Measurements from ENCODE around the gene AP4E1.
A peak's percentile ranks its signal among the peaks of the same experiment; 100 is the strongest.
"Not testable (repeated sequence)": the region's sequence is repeated elsewhere in the genome, so short reads cannot be mapped to it uniquely, and the experiment has no call there.

AP4E1 gene

GRCh38 chr15:50889589-50889988 lies 18.9 kb upstream of the AP4E1 start:
- no peak for DNase-seq (ENCODE audit: low read depth)

- no peak for DNase-seq (ENCODE audit: low read depth)
These were observed 17.7 kb upstream of the AP4E1 start for GRCh38 chr15:50890751-50891150.

- no peak for DNase-seq (ENCODE audit: low read depth)
These were observed 17.3 kb upstream of the AP4E1 start for GRCh38 chr15:50891159-50891558.

- no peak for DNase-seq (ENCODE audit: low read depth)
These were observed 14.5 kb upstream of the AP4E1 start for GRCh38 chr15:50893976-50894375.

- DNase-seq (ENCODE audit: low read depth): not testable (repeated sequence)
These were observed 7.1 kb upstream of the AP4E1 start for GRCh38 chr15:50901390-50901789.

GRCh38 chr15:50904211-50904610 lies 4.3 kb upstream of the AP4E1 start:
- no peak for DNase-seq (ENCODE audit: low read depth)

GRCh38 chr15:50905055-50905454 lies 3.4 kb upstream of the AP4E1 start:
- no peak for DNase-seq (ENCODE audit: low read depth)

DNA sequence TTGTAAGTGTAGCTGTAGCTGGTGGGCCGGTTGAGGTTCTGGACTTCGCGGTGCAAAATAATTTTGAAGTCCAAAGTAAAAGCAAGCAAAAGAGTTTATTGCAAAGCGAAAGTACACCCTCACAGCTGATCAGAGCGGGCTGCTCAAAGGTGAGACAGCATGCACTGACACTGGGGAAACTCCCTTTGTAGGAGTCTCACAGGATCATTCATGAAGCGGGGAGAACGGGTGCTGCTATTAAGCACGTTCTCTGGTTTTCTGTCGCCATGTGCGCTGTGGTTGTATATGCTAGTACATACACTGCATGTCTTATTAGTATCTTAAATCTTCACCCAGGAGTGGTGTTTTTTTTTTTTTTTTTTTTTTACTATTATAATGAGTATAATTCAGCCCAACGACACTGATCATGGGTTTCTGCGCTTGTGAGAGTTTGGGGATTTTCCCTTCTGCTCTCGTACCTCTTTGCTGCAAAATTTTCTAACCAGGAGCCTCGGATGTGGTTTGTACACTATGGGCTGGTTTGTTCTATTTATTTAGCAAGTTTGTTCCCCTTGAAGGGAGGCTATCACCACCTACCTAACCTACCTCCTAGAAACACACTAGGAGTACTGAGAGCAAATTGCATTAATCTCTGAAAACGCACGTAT lies 1.4 kb upstream of the AP4E1 start:
- peak; percentile 49 for DNase-seq (ENCODE audit: low read depth)

DNA sequence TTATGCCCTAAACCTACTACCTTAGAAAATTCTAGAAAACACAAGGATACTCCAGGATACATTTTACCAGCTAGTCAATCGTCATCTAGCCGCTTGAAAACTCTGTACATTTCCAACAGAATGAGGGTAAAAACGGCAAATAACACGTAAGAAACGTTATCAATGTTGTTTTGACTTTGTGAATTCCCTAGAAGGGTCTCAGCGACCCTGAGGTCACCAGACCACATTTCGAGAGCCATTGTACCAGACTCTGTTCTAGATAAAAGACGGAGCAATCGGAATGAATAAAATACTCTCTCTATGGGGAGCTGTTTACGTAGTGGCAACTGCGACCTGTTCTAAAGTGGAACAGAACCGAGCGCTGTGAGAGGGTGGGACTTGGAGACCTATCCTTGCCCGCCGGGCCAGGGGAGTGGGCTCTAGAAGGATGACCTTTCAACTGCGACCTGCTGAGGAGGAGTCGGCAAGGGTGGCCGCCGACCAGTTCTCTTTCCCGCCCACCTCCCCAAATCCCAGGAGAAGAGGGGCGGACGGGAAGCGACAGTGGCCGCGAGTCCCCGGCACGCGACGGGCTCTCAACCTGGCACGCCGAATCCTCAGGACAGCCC lies 778 bp upstream of the AP4E1 start:
- DNase-seq (ENCODE audit: low read depth): no peak

DNA sequence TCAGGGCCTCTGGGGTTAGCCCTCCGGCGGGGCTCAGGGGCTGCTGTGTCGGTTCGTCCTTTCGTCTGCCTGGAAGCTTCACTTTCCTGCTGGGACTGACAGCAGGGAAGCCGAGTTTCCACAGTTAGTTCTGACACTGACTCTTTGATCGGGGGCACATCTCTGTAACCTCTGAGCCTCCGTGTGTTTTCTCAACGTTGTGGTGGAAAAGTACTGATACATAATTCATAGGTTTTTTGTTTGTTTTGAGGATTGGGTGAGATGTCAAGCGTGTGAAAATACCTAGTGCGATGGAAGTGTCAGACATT lies 481 bp downstream of the AP4E1 start:
- no peak for DNase-seq (ENCODE audit: low read depth)

DNA sequence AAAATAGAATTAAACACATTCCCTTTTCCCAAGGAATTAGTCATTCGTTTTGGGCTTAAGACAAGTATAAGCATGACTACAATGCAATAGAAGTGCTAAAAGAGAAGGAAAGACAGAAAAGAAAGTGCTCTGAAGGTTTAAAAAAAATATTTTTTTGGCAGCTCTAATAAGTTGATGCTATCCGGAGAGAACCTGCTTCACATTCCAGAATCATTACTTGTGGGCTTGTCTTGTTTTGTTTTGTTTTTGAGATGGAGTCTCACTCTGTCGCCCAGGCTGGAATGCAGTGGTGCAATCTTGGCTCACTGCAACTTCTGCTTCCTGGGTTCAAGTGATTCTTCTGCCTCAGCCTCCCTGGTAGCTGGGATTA lies 1.9 kb downstream of the AP4E1 start:
- not testable (repeated sequence) for DNase-seq (ENCODE audit: low read depth)

DNA sequence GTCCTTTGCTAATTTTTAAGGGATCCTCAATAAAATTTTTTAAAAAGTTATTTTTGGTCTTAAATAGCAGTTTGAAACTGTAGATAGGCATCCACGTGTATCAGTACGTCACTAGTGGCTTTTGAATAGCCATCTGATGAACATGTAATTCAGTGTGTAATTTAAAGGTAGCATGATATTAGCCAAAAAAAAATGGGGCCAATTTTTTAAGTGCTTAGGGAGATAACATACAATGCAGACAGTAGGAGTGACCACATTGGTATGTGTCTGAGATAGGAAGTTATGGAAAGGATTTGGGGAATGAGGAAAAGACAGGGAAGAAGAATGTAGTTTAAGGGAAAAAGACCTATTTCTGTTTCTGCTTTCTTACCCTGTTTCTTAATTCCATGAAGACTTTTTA lies 2.5 kb downstream of the AP4E1 start:
- no peak for DNase-seq (ENCODE audit: low read depth)

DNA sequence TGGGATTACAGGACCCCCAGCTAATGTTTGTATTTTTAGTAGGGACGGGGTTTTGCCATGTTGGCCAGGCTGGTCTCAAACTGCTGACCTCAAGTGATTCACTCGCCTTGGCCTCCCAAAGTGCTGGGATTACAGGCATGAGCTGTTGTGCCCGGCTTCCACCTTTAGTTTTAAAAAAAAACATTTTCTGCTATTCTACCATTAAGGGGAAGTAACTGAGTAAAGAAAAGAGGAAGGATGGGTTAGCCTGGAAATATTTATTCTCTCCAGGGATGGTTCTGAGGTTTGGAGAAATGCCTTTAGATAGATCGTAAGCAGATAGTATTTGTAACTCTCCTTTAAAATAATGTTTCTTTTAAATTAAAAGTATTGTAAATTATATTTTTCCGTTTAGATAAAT lies 3.1 kb downstream of the AP4E1 start:
- no peak for DNase-seq (ENCODE audit: low read depth)

DNA sequence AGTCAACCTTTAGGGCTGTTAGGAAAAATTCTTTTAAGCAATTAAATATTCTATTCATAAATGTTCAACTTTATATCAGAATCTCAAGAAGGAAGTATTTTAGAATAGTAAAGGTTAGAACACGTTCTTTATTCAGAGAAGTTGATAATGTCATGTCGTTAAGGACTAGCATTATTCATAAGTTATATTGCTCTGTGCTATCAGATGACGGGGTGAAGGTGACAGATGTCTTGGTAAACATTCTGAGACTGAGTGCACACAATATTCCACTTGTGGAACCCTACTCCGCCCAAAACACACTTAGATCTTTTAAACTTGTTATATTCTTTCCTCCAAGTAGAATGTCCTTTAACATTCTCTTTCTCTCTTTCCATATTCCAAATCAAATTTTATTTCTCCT lies 7.9 kb downstream of the AP4E1 start:
- DNase-seq (ENCODE audit: low read depth): no peak

- not testable (repeated sequence) for DNase-seq (ENCODE audit: low read depth)
These were observed 10.9 kb downstream of the AP4E1 start for GRCh38 chr15:50919359-50919758.

- DNase-seq (ENCODE audit: low read depth): no peak
These were observed 16.8 kb downstream of the AP4E1 start for GRCh38 chr15:50925281-50925680.

DNA sequence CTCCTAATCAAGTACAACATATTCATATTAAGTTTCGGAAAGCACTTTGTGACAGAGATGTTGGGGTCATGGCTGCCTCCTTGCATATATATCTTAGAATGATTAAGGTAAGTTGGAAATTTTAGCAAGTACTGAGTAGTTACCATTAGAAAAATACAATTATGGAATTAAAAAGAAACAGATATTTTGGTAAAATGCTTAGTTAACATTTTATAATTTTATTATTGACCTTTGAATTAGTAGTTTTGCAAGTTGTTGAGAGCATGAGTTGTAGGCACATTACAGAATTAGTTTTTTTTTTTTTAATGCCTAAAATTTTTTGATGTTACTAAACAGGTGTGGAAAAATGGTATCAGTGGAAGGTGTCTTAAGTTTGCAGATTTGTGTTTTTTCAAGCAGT lies 20.6 kb downstream of the AP4E1 start:
- DNase-seq (ENCODE audit: low read depth): no peak

GRCh38 chr15:50930792-50931191 lies 22.3 kb downstream of the AP4E1 start:
- DNase-seq (ENCODE audit: low read depth): no peak

DNA sequence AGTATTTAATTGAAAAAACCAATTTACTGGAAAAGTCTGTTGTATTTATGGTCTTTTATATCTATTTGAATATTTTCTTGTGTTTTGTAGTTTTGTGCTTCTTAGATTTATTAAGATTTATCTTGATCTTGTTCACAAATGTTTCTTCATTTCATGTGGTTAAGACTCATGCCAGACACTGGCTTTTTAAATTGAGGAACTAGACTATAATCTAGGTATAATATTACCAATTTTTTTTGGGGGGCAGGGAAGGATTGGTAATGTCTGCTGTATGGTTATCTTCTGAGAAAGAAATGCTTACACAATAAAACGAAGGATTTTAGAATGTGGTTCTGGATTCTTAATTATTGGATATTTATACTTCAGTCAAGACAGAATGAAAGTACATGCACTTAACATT lies 24.9 kb downstream of the AP4E1 start:
- no peak for DNase-seq (ENCODE audit: low read depth)

- DNase-seq (ENCODE audit: low read depth): no peak
These were observed 30.0 kb downstream of the AP4E1 start for GRCh38 chr15:50938525-50938924.

DNA sequence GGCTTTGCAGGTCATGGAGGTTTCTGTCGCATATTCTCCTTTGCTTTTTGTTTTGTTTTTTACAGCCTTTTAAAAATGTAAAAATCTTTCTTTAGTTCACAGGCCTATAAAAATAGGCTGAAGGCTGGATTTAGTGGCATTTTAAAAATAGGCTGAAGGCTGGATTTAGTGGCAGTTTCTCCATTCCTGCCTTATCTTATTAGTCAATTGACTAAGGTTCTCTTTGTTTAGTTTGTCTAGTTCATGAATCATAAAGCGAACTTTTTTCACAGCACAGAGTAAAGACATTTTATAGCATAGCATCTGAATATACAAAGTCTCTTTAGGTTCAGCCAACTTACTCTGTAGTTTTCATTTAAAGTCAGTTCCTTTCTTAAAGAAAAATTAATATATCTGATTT lies 31.4 kb downstream of the AP4E1 start:
- DNase-seq (ENCODE audit: low read depth): no peak

DNA sequence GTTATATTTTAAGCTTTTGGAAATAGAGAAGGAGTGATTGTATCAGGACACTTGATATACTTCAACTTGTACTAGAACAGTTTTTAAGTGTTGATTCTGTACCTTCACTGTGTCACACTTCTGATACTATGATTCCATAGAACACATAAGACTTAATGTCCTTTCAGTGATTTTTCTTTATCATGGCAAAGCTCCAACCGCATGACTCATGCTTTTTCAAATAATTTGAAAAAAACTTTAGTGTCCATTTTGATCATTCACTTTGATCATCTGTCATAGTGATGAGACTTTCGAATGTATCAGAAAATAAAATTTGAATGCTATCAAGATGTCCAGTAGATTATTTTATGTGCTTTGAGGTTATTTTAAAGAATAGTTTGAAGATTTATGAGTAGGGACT lies 32.0 kb downstream of the AP4E1 start:
- DNase-seq (ENCODE audit: low read depth): no peak

DNA sequence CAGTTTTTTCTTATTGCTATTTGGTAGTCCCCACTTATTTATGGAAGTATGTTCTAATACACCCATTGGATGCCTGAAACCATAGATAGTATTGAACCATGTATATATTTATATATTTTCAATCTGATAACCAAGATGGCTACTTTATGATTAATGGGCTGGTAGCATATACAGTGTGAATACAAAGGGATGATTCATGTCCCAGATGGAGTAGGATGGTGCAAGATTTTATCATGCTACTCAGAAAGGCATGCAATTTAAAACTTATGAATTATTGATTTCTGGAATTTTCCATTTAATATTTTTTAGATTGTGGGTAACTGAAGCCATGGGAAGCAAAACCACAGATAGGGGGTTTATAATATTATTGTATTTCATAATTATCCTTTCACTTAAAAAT lies 35.2 kb downstream of the AP4E1 start:
- DNase-seq (ENCODE audit: low read depth): no peak

- no peak for DNase-seq (ENCODE audit: low read depth)
These were observed 36.2 kb downstream of the AP4E1 start for GRCh38 chr15:50944672-50945071.

DNA sequence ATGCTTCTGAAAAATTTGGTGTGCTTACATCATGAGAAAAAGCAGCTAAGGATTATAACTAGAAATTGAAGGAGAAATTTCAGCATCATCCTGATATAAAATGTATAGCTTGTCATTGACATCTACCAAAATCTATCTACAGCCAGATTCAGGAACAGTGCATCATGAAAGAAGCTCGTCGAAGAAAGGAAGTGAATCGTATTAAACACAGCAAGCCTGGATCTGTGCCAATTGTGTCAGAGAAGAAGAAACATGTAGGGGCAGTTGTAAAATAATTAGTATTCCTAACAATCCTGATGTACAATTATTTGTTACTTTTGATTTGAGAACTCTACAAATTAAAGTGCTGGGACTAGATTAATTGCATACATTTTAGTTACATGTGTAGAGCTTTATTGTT lies 37.2 kb downstream of the AP4E1 start:
- DNase-seq (ENCODE audit: low read depth): no peak

All from stimulated activated CD8-positive, alpha-beta memory T cell treated with anti-CD3 and anti-CD28 coated beads, Interleukin-12 subunit alpha, Interleukin-12 subunit beta, amount 100 ng/mL, for 4 hours (primary cell).